GM12864 (cell line): ENCODE results near the gene ENPP5.

Experiments used
- DNase-seq: peaks from one replicate; pipeline ENCODE4 v3.0.0-alpha.2; 2011; ENCODE audit warnings: low read depth
- H3K4me3 ChIP-seq: 2 replicates; pipeline ENCODE4 v1.5.1; 2011; ENCODE audit warnings: mild to moderate bottlenecking, low read depth, low read length, control low read depth
- TF ChIP-seq, protein P1 (sequence below): IDR thresholded peaks from 2 replicates; pipeline ENCODE4 v1.5.1; 2011; ENCODE audit warnings: low read depth, mild to moderate bottlenecking, moderate library complexity, low read length, control low read depth, inconsistent platforms; ENCODE audit errors: missing control alignments

The ENPP5 gene

DNA sequence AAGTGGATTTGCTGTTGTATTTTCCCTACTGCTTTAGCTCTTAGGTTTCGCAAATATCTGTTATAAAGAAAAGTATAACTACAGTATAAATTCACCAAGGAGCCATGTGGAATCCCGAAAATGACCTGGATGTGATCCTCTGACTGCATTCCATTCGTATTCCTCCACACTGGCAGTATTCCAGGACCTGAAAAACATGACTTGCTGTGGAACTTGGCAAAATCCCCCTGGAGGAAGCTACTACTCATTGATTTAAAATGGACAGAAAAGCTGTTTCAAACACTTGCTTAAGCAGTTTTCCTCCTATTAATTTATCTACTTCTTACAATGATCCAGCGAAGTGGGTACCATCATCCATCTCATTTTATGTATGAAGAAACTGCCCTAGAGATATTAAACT lies 13.3 kb upstream of the ENPP5 start:
- TF ChIP-seq, protein P1, sequence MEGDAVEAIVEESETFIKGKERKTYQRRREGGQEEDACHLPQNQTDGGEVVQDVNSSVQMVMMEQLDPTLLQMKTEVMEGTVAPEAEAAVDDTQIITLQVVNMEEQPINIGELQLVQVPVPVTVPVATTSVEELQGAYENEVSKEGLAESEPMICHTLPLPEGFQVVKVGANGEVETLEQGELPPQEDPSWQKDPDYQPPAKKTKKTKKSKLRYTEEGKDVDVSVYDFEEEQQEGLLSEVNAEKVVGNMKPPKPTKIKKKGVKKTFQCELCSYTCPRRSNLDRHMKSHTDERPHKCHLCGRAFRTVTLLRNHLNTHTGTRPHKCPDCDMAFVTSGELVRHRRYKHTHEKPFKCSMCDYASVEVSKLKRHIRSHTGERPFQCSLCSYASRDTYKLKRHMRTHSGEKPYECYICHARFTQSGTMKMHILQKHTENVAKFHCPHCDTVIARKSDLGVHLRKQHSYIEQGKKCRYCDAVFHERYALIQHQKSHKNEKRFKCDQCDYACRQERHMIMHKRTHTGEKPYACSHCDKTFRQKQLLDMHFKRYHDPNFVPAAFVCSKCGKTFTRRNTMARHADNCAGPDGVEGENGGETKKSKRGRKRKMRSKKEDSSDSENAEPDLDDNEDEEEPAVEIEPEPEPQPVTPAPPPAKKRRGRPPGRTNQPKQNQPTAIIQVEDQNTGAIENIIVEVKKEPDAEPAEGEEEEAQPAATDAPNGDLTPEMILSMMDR = no peak
- no peak for DNase-seq
- no peak overlapping the region for H3K4me3 ChIP-seq

DNA sequence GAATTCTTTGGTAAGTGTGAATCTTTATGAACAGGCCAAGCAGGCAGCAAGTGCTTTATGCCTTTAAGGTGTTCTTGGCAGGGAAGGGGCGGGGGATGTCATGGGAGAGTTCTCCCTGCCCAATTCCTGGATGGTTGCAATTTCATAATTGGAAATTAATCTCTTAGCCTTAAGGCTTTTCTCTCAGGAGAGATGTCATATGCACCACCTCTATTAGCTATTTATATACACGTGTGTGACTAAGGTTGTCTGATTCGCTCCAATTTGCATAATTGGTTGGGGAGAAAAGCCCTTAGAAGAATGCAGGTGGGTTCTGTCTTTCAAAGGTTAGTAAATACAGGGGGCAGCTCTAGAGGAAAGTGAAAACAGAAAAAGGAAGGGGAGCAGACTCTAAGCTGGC lies 5.2 kb upstream of the ENPP5 start:
- TF ChIP-seq, protein P1 = no peak
- no peak for DNase-seq
- no peak overlapping the region for H3K4me3 ChIP-seq

DNA sequence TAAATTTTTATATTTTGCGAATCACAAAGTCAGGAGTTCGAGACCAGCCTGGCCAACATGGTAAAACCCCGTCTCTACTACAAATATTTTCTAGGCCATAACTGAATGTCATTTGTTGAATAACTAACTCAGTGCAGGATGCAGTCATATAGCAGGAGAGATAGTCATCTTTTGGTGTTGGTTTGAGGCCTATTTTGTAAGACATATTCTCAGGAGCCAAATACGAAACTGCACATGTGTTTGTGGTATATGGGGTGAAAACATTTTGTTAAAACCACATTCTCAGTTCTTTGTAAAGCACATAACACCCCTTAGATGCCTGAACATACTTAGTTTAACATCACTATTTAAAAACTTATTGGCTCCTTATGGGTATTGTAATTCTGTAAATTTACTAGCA lies 4.7 kb upstream of the ENPP5 start:
- H3K4me3 ChIP-seq = no peak overlapping the region
- TF ChIP-seq, protein P1 = no peak
- DNase-seq = peak; percentile 56

DNA sequence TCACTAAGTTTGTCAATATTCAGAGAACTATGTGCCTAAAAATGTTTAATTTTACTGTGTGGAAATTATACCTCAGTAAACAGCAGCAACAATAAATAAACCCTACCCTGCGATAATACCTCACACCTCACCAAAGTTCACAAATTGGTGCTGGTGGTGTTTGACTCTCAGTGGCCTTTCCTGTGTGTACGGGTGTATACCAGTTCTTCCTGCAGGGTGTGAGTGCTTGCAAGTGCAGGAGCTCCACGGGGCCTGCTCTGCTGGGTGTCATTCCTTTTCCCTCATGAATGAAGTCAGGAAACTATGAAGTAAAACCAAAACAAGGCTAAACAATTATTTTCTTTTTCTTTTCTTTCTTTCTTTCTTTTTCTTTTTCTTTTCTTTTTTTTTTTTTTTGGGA lies 4.1 kb upstream of the ENPP5 start:
- no peak for DNase-seq
- H3K4me3 ChIP-seq = no peak overlapping the region
- TF ChIP-seq, protein P1 = no peak

DNA sequence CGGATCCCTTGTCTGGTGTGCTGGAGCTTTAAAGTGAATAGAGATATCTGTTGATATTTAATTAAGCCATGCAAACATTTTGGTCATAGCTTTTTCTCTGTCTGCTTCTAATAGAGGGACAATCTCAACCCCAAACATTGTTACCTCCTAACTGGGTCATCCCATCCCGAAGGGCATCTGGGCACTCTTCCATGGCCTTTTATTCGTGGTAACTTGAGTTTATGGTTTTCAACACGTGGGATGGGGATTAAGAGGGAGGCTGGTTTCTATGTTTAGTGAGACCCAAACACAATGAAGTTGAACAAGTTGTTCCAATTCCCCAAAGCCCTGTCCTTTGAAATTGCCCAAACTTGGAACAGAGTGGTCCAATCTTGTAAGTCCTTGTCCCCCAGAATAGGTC lies 1.4 kb upstream of the ENPP5 start:
- no peak for DNase-seq
- TF ChIP-seq, protein P1 = no peak
- H3K4me3 ChIP-seq = no peak overlapping the region

DNA sequence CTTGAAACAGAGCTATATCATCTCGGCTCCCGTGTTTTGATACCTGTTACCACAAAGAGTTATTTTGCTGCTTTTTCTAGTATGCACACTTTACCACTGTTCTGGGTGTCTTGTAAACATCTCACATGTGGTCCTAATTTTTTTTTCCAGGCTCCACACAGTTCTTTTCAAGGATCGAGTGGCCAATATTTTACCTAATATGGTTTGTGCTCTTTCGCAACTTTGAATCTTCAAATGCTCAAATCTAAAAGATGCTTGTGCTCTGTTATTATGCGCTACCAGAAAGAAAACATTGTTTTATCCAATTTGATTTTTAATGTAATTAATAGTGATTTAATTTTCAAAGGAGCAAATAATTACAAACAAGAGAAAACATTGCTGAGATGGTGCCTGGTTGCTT lies 10.7 kb downstream of the ENPP5 start:
- DNase-seq = no peak
- H3K4me3 ChIP-seq = no peak overlapping the region
- TF ChIP-seq, protein P1 = no peak

DNA sequence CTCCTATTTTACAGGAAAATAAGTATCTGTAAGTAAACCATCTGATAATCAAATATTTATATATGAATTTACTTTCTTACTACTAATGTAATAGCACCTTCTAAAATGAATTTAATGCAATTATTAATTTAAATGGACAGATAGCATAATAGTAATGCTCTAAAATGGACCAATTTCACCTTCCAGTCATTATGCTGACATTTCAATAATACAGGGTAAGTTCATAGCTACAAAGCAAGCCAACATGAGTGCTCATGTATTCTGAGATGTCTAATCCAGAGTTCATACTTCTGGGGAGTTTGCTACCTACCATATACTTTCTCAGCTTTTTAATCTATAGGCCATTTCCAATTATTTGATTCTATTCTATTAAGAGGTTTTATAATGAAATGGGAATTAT lies 11.6 kb downstream of the ENPP5 start:
- H3K4me3 ChIP-seq = no peak overlapping the region
- TF ChIP-seq, protein P1 = no peak
- no peak for DNase-seq
